ENCODE measurements around the gene GRIP1. TPM values are rescaled to one million over a fixed set of nuclear protein-coding genes. Genes with fewer than 3 reads are reported as not detected.

GRIP1 gene
- total and polyA plus RNA-seq, 10 of the 15 experiments (the other 5 are each of a cell fraction or from before 2014, with no cell fraction given), result 0.05 to 0.85 (median 0.50) TPM; not detected in 7

GRCh38 chr12:66337381-66338010 lies 341.4 kb downstream of the GRIP1 start (continued):
- no peak for TF ChIP-seq ATF2 (IDR thresholded peaks at IDR 0.05; ENCODE audit: low read length)
- no peak for TF ChIP-seq MXI1 (IDR thresholded peaks at IDR 0.05; ENCODE audit: low read depth, low read length)
- TF ChIP-seq ZSCAN29 (IDR thresholded peaks at IDR 0.05), result no peak
- TF ChIP-seq BCL11A (IDR thresholded peaks at IDR 0.05; ENCODE audit: low read depth, low read length), result no peak

DNA sequence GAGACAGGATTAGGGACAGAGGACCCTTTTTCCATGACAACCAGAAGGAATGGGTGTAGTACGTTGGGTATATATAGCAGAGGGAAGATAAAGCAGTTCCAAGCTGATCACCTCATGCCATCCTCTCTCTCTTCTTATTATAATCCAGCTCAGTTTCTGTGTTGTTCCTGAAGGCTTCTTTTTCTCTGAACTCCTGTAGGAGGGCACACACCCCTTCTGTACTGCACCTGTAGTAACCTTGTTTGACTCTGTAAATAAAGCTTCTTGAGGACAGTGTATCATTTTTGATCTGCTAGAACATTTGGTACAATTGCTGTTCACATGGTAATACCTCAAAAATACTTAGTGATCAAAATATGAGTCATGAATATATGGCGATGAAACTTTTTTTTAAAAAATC lies 343.1 kb downstream of the GRIP1 start:
- Histone ChIP-seq H3K4me1 (ENCODE audit: control insufficient read depth, insufficient read depth, low read length) (no peaks in the 10 kb centered on the region), H3K79me2 (ENCODE audit: control insufficient read depth, insufficient read depth, low read length) (no peaks in the 10 kb centered on the region), H3K9ac (ENCODE audit: control insufficient read depth, insufficient read depth, low read length) (no peak overlapping the region), H4K20me1 (ENCODE audit: control insufficient read depth, insufficient read depth) (no peaks in the 10 kb centered on the region), H3K4me3 (no peak overlapping the region), H3K36me3 (ENCODE audit: control insufficient read depth in 2 of 2, insufficient read depth in 2 of 2, low read length in 1 of 2) (peaks cover 0 to 13% of the 10 kb centered on the region in 2 experiments; a peak in 3 of 4 replicates), H3K9me3 (replicated peaks; ENCODE audit: control insufficient read depth, insufficient read depth, low read length) (no peaks in the 10 kb centered on the region), H3K27me3 (replicated peaks in 1 of 2; ENCODE audit: control insufficient read depth in 2 of 2, insufficient read depth in 2 of 2, low read length in 1 of 2) (no peaks in the 10 kb centered on the region), H3K27ac (ENCODE audit: control insufficient read depth, insufficient read depth) (no peak overlapping the region), H2AFZ (ENCODE audit: control insufficient read depth, low read depth, low read length) (no peak overlapping the region), H3K4me2 (ENCODE audit: control insufficient read depth, insufficient read depth) (no peak overlapping the region)
- no TSS peak for BruUV-seq (replicated peaks)
- DNase-seq (ENCODE audit: low read depth, low spot score) (no peak), ATAC-seq (no peak), FAIRE-seq (no peak)
- in situ Hi-C loops (cut with MboI) (no loop called here), intact Hi-C loops (cut with micrococcal nuclease; ENCODE audit: unreplicated experiment) (no loop called here)
- SMC1A ChIA-PET (ENCODE audit: uncharacterized antibody, unreplicated experiment), result no interaction called here
- RAD21 ChIA-PET (ENCODE audit: unreplicated experiment), result no interaction called here
- 70% methylated on average over 2 of the region's 2 CpGs for WGBS (ENCODE audit: insufficient coverage, insufficient replicate concordance, low lambda C conversion rate, missing lambda C conversion rate)
- POLR2A ChIA-PET, result no interaction called here
- CTCF ChIA-PET, result no interaction called here
- TF ChIP-seq IRF3 (IDR thresholded peaks at IDR 0.05) (no peak), TBL1XR1 (IDR thresholded peaks at IDR 0.05; ENCODE audit: low read depth, low read length) (no peak), EED (IDR thresholded peaks at IDR 0.05; ENCODE audit: low read depth) (no peak), NRF1 (conservative IDR thresholded peaks at IDR 0.05; ENCODE audit: low read depth, low read length) (no peak), ZNF592 (IDR thresholded peaks at IDR 0.05) (no peak), MYB (IDR thresholded peaks at IDR 0.05; ENCODE audit: borderline replicate concordance, low read depth, low read length) (no peak), NR2F1 (conservative IDR thresholded peaks at IDR 0.05) (no peak), SMAD5 (IDR thresholded peaks at IDR 0.05; ENCODE audit: low read depth) (no peak)
- TF ChIP-seq, protein P1, sequence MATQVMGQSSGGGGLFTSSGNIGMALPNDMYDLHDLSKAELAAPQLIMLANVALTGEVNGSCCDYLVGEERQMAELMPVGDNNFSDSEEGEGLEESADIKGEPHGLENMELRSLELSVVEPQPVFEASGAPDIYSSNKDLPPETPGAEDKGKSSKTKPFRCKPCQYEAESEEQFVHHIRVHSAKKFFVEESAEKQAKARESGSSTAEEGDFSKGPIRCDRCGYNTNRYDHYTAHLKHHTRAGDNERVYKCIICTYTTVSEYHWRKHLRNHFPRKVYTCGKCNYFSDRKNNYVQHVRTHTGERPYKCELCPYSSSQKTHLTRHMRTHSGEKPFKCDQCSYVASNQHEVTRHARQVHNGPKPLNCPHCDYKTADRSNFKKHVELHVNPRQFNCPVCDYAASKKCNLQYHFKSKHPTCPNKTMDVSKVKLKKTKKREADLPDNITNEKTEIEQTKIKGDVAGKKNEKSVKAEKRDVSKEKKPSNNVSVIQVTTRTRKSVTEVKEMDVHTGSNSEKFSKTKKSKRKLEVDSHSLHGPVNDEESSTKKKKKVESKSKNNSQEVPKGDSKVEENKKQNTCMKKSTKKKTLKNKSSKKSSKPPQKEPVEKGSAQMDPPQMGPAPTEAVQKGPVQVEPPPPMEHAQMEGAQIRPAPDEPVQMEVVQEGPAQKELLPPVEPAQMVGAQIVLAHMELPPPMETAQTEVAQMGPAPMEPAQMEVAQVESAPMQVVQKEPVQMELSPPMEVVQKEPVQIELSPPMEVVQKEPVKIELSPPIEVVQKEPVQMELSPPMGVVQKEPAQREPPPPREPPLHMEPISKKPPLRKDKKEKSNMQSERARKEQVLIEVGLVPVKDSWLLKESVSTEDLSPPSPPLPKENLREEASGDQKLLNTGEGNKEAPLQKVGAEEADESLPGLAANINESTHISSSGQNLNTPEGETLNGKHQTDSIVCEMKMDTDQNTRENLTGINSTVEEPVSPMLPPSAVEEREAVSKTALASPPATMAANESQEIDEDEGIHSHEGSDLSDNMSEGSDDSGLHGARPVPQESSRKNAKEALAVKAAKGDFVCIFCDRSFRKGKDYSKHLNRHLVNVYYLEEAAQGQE (IDR thresholded peaks at IDR 0.05; ENCODE audit: low read depth, low read length), result no peak

Measured in GM12878 (cell line).